HG03139 (cell line): ENCODE data around the gene TOM1L1.
"Not testable (repeated sequence)": the region's sequence is repeated elsewhere in the genome, so short reads cannot be mapped to it uniquely, and the experiment has no call there.

Source experiments
- ATAC-seq: cut with Tn5 transposase; IDR thresholded peaks from one replicate; pipeline ENCODE4 v1.9.1; 2021; ENCODE audit not compliant: unreplicated experiment

Gene TOM1L1

GRCh38 chr17:54900457-54901229, at the start of gene TOM1L1:
Gene TOM1L1 (plus strand): TSS chr17:54900852. CDS start chr17:54900866, 14 bp downstream.
- peak; percentile 79 for ATAC-seq

DNA sequence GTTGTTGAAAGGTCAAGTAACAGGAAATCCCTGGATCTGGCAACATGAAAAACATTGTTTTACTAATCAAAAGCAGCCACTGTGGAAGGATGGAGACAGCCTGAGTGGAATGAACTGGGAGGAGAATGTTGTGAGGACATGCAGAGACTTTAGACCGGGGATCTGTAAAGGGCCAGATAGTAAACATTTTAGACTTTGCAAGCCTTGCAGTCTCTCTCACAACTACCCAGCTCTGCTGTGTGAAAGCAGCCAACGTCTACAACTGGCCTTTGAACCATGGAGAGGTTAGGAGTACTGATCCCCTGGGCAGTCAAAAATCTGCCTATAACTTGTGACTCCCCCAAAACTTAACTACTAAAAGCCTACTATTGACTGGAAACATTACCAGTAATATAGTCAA, 41.5 kb upstream of the TOM1L1 start:
- no peak for ATAC-seq

GRCh38 chr17:54860617-54861470, 39.8 kb upstream of the TOM1L1 start:
- no peak for ATAC-seq

- no peak for ATAC-seq
These were observed 39.1 kb upstream of the TOM1L1 start for GRCh38 chr17:54861471-54861983.

GRCh38 chr17:54863176-54863575, 37.5 kb upstream of the TOM1L1 start:
- no peak for ATAC-seq

DNA sequence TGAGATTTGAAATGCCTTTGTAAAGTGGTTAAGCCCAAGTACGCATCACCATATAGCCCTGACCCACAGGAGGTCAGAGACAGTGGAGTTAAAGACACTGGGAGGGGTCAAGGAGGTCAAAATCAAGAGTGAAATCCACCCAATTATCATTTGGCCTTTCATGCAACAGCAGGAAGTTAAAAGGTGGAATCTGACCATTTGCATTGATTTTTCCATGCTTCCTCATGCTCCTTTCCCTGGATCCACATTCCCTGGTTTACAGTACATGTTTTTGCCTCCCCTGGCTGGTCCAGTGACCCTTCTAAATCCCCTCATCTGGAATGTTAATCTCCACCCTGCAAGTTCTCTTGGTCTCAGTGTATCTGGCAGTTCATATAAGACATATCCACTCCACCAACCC, 36.6 kb upstream of the TOM1L1 start:
- ATAC-seq, result no peak

- ATAC-seq, result no peak
These were observed 35.9 kb upstream of the TOM1L1 start for GRCh38 chr17:54864636-54865356.

DNA sequence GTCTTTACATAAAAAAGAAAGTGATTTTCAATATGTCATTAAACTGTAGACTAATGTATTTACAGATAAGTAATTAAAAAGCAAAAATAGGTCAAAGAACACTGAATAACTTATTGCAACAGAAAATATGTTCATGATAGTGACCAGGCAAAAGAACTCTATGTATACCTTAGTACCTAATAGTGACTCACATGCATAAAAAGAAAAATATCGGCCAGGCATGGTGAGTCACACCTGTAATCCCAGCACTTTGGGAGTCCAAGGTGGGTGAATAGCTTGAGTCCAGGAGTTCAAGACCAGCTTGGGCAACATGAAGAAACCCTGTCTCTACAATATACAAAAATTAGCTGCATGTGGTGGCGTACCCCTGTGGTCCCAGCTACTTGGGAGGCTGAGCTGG, 33.0 kb upstream of the TOM1L1 start:
- no peak for ATAC-seq

- ATAC-seq, result no peak
These were observed 29.9 kb upstream of the TOM1L1 start for GRCh38 chr17:54870671-54871175.

DNA sequence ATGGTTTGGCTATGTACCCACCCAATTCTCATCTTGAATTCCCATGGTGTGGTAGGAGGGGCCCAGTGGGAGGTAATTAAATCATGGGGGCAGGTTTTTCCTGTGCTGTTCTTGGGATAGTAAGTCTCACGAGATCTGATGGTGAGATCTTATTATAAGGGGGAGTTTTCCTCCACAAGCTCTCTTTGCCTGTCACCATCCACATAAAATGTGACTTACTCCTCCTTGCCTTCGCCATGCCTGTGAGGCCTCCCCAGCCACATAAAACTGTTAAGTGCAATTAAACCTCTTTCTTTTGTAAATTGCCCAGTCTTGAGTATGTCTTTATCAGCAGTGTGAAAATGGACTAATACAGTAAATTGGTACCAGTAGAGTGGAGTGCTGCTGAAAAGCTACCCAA, 24.7 kb upstream of the TOM1L1 start:
- ATAC-seq, result not testable (repeated sequence)

DNA sequence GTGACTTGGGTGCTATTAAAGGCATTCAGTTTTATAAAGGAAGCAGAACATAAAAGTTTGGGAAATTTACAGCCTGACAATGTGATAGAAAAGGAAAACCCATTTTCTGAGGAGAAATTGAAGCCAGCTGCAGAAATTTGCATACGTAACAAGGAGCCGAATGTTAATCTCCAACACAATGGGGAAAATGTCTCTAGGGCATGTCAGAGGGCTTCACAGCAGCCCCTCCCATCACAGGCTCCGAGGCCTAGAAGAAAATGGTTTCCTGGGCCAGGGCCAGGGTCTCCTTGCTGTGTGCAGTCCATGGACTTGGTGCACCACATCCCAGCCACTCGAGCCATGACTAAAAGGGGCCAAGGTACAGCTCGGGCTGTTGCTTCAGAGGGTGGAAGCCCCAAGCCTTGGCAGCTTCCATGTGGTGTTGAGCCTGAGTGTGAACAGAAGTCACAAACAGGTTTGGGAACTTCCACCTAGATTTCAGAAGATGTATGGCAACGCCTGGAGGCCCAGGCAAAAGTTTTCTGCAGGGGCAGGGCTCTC, 23.9 kb upstream of the TOM1L1 start:
- ATAC-seq, result no peak

GRCh38 chr17:54881255-54881972, 19.2 kb upstream of the TOM1L1 start:
- no peak for ATAC-seq

DNA sequence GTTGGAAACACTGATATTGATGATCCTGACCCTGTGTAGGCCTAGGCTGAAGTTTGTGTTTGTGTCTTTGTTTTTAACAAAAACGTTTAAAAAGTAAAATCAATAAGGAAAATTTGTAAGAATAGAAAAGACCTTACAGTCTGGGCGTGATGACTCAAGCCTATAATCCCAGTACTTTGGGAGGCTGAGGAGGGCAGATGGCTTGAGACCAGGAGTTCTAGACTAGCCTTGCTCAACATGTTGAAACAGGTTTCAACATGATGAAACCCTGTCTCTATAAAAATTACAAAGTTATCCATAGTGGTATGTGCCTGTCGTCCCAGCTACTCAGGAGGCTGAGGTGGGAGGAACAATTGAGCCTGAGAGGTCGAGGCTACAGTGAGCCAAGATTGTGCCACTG, 18.3 kb upstream of the TOM1L1 start:
- no peak for ATAC-seq

DNA sequence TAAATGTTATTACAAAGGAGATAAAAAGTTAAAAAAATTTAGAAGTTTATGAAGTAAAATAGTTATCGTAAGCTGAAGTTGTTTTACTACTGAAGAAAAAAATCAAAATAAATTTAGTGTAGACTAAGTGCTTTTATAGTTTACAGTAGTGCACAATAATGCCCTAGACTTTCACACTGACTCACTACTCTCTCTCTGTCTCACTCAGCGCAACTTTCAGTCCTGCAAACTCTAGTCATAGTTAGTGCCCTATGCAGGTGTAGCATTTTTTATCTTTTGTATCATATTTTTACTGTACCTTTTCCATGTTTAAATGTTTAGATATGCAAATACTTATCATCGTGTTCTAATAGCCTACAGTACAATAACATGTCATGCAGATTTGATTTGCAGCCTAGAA, 17.7 kb upstream of the TOM1L1 start:
- ATAC-seq, result peak; percentile 68

DNA sequence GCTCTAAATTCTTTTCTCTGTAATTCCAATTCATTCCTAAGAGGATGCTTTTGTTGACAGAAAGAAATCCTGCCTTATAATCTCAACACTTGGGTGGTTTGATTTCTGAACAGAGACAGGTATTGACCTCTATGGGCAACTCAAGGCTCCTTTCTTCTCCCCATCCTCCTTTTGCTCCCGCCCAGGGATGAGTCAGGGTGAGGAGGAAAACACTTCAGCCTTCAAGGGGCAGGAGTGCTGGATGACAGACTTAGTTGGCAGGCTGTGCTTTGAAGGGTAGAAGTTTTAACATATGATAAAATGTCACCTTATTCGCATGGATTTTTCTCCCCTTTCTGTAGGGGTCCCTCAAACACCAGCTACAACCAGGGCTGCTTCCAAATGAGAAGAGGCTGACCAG, 16.7 kb upstream of the TOM1L1 start:
- no peak for ATAC-seq

DNA sequence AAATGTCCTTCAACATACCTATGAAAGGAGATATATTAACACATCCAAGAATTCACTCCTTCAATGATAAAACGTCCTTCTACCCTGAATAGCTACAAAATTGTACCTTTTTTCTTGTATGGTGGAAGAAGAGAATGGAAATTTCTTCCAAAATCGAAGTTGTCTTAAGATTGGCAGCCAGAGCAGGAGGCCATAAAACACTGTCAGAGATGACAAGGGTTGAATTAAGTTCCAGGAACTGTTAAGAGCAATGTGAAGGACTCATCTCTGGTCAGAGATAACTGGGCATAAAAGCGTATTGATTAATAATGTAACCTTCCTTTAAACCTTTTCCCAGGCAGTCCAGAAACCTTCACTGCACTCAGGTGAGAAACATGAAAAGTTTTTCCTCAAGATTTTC, 12.9 kb upstream of the TOM1L1 start:
- no peak for ATAC-seq

GRCh38 chr17:54888254-54888653, 12.4 kb upstream of the TOM1L1 start:
- ATAC-seq, result no peak

- ATAC-seq, result no peak
These were observed 11.7 kb upstream of the TOM1L1 start for GRCh38 chr17:54888981-54889380.

DNA sequence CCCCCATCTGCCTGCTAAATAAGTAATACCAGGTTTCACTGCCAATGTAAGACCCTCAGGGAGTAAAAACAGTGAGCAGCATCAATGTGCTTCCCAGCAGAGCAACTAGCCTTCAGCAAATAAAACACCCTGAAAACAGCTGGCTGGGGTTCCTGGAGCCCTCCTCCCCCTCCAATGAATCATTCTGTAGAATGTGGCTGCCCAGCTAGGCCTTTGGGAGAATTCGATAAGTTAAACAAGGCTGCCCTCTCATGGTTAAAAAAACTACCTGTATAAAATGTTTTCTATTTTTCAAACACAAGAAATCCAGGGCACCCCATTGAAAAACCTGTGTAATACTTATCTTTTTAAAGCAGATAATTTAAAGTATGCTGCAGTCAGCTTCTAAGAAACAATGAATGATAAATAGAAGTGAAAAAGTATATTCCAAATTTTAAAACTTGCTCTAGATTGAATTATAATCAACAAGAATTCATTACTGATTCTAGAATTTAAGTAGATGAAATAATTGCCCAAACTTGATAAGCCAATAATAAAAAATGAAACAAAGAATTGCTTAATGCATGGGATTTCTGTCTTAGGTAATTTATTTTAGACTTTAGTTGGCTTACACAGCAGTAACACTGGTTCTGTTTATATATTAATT, 9.4 kb upstream of the TOM1L1 start:
- peak; percentile 56 for ATAC-seq

DNA sequence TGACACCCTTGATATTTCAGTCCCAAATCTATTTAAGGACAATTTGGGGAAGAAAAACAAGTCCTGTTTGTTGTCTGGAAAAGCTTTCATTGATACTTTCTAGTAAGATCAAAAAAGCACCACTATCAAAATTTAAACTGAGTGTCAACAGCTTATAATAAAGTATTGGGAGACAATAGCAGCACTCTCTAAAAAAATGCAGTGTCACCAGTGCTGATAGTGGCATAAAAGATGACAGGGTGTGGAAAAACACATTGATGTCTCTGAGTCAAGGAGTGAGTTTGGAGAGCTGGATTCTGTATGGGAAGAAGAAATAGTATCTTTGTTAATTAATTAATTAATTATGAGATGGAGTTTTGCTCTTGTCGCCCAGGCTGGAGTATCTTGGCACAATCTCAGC, 8.3 kb upstream of the TOM1L1 start:
- ATAC-seq, result no peak
